Measurements from ENCODE around the gene PWWP2A.
"Not testable (repeated sequence)": the region's sequence is repeated elsewhere in the genome, so short reads cannot be mapped to it uniquely, and the experiment has no call there.

Gene PWWP2A

DNA sequence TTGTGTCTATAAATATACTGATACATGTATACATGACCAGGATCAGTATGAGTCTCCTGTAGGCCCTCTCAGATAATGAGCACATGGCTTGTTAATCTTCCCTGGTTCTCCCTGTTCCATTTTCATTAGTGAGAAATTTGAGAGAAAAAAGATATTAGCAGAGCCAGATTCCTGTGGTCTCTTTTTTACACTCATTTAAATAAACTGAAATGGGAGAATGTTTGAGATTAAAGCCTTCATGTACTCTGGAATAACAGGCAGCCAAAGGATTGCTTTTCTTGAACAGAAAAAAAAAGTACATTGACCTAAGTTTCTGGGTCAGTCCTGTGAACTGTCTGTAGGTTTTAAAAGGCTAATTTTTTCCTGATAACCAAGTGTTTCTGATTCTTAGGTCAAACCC lies 44.2 kb downstream of the PWWP2A start:
- ATAC-seq, result no peak

DNA sequence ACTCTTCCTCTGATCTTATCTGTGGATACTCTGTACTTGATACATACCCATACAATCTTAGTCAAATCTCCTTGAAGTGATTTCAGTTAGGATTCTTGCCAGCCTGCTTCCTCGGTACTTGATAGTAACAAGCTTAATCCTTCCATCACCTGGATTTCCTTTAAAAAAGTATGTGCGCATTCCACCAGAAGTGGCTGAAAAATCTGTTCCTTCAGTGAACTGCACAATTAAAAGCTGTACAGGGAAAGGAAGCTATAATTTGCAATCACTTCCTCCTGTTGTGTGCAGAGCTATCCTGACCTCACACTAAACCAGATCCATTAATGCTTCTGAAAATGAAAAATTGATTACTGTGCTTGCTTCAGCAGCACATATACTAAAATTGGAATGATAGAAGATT lies 47.3 kb downstream of the PWWP2A start:
- no peak for ATAC-seq

DNA sequence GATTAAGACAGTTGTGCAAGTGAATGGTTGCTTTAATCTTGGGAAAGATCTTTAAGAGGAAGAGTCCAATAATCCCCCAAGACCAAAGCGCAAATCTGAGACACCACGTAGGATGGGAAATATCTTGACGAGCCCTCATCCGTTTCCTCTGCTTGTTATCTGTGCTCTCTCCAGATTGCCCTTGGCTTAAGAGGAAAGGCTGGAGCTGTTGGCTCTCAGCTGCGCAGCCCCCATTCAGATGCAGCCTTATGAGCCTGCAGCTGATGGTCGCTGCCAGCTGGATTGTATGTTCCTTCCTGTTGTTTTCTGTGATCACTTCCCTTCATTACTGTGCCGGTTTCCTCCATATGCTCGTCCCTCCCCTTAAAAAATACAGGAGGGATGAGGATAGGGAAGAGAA lies 47.7 kb downstream of the PWWP2A start:
- ATAC-seq, result no peak

DNA sequence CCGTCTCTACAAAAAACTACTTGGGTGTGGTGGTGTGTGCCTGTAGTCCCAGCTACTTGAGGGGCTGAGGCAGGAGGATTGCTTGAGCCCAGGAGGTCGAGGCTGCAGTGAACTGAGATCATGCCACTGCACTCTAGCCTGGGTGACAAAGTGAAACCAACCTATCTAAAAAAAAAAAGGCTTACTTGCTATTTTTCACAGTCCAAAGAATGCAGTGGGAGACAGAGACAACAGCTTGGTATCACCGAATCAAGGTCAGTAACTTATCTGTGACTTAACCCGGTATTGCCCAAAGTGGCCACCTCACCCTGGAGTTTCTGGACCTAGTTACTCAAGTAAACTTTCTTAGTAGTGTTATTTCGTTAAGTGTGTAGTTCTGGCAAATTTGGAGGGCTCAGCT lies 50.1 kb downstream of the PWWP2A start:
- ATAC-seq, result not testable (repeated sequence)

DNA sequence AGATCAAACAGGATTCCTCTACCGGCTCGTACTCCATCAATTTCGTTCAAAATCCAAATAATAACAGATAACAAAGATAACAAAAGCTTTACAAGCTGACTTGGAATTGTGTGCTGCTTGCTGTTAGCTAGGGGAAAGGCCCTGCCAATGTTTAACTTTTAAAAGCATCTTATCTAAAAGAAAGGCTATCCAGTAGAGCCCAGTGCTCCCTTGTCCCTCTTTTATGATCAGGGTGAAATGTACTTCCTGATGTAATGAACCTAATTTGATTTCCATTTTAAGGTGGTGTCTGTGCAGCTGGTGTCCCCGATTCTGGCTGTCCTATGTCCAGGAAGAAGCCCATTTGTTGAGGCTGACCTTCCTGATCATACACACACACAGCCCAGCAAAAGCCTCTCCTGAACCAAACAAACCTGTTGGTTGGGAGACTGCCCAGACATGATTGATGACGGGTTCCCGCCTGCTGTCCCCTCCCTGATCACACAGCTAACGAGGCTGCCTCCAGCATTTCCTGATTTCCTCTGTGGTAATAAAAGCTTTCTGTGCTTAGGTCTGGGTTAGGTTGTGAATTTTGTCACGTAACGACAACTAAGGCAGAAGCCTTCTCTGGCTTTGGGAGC lies 54.1 kb downstream of the PWWP2A start:
- ATAC-seq, result no peak

DNA sequence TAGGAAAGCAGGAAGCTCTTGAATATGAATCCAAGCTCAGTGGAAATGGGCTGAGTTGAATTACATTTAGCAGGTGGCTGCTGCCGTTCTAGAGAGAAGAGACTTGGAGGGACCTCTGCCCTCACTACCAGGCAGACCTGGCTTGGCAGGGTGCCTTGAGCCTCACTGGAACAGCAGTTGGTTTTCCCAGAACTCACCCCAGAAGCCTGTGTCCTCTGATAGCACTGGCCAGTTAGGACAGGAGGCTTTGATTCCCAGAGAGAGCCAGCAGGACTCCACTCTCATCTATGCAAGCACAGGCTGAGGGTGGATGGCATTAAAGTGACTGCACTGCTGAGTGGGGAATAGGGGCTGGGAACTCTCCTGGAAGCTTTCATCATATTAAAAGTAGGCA lies 54.8 kb downstream of the PWWP2A start:
- ATAC-seq, result no peak

DNA sequence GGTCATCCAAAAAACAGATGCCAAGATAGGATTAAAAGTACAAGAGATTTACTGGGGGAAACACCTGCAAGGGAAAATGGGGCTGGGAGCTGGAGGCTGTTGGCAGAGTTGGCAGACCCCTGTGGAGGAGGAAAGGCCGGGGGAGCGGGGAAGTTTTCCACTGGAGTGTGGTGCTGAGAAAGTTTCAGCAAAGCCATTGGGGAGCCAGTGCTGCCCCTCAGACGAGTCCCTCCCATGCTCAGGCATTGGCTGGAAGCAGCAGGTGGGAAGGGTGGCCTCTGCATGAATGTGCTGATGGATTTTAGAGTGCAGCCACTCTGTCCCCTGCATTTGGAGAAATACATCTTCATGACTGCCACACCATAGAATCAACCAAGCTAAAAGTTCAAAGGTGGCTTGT lies 57.5 kb downstream of the PWWP2A start:
- ATAC-seq, result no peak

DNA sequence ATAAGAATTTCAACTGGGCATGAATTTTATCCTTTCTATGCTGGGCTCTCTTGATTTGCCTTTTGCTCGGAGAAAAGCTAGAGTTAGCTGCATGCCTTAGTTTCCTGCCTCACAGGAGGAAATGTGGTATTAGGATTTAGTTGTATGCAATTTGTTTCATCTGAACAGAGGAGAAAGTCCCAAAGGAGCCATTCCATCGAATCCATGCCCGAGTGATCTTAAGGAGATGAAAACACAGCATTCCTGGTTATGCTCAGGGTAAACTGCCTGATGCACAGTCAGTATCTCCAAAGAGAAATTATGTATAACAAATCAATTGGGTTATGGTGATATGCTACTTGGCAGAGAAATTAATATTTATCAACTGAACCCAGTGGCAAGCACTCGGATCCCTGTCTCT lies 59.2 kb downstream of the PWWP2A start:
- ATAC-seq, result no peak

DNA sequence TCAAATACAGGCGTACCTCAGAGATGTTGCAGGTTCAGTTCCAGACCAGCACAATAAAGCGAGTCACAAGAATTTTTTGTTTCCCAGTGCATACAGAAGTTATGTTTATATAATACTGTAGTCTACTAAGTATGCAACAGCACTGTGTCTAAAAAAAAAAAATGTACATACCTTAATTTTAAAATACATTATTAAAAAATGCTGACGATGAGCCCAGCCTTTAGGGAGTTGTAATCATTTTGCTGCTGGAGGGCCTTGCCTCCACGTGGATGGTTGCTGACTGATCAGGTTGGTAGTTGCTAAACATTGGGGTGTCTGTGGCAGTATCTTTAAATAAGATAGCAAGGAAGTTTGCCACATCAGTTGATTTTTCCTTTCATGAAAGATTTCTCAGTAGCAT lies 62.0 kb downstream of the PWWP2A start:
- ATAC-seq, result no peak

DNA sequence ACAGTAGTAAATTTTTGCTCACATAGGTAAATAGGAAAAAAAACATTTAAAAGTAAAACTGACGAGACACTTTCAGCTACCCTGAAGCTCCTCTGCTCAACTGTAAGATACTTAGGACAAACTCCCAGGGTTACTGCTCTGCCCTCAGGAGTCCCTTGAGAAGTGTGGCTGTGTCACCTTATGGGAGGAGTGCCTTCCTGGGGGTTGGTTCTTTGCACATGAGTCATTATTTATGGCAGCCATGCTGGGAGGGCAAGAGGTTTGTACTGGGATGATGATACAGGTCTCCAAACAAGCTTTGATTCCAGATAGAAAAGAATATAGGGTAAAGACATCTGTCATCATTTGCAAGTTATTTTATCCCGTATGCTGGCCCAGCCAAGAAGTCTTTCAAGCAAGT lies 64.4 kb downstream of the PWWP2A start:
- ATAC-seq, result no peak

DNA sequence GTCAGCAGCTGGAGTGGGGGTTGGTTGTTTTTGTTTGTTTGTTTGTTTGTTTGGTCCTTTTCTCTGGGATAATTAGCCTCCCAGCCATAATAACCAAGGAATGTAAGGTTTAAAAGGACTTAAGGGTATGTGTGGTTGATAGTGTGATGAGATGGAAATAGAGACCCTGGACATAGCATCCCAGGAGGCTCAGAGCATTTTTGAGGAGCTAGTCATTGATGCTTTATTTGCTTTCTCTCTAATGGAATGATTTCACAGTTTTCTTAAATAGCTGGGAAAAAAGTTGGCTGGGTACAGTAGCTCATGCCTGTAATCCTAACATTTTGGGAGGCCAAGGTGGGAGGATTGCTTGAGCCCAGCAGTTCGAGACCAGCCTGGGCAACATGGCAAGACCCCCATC lies 65.2 kb downstream of the PWWP2A start:
- no peak for ATAC-seq

DNA sequence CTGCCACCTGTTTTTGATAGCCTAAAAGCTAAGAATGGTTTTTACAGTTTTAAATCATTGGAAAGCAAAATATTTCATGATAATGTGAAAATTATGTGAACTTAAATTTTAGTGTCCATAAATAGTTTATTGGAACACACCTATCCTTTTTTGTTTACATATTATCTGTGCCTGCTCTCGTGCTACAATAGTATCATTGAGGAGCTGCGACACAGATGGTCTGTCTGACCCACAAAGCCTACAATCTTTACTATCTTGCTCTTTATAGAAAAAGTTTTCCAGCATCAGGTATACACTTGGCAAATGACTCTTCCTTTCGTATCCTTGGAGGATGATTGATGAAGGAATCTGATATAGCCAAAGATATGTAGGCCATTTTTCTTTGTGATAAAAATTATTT lies 70.2 kb downstream of the PWWP2A start:
- no peak for ATAC-seq

DNA sequence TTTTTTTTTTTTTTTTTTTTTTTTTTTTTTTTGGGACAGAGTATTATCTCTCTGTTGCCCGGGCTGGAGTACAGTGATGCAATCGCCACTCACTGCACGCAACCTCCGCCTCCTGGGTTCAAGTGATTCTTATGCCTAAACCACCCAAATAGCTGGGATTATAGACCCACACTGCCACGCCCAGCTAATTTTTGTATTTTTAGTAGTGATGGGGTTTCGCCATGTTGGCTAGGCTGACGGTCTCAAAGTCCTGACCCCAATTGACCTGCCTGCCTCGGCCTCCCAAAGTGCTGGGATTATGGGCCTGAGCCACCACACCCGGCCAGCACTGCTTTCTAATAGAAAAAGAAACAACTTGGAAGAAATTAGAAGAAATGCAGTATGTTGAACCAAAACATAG lies 71.1 kb downstream of the PWWP2A start:
- ATAC-seq, result no peak

DNA sequence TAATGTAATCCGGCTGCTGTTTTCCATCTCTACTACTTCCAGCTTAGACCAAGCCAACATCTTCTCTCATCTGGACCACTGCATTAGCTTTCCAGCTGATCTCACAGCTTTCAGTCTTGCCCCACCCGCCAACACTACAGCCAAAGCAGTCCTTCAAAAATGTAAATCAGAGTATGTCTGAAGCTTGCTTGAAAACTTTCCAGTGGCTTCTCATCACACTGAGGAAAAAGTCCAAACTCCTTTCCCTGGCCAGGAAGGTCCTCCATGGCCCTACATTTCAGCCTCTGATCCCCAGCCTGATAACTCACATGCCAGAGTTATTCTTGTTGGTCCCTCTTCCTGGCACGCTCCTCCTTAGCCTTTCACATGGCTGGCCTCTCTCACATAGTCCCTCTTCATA lies 71.8 kb downstream of the PWWP2A start:
- no peak for ATAC-seq

DNA sequence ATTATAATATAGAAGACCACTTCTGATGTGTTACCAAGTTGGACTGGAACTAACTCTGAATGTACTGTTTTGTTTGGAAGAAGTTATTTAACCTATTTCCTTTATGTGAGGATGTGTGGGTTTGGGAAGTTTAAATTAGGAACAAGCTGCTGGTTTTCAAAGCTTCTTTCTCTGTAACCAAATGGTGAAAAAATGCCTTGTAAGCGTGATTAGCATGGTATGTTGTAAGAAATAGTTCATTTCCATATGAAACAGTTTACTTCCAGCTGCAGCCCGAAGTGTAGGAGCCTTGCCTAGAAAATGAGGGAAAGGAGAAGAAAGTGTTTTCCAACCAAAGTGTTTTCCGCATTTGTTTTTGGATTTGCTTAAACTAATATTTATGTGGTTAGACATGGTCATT lies 74.3 kb downstream of the PWWP2A start:
- ATAC-seq, result no peak

DNA sequence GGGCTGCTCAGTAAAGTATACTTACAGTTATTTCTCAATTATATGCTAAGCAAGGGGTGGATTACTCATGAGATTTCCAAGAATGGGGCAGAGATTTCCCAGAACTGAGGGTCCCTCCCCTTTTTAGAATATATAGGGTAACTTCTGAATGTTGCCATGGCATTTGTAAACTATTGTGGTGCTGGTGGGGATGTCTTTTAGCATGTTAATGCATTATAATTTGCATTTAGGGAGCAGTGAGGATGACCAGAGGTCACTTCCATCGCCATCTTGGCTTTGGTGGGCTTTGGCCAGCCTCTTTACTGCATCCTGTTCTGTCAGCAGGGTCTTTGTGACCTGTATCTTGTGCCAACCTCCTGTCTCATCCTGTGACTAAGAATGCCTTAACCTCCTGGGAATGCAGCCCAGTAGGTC lies 74.9 kb downstream of the PWWP2A start:
- ATAC-seq, result peak in 1 of 2 donors; percentile 13

DNA sequence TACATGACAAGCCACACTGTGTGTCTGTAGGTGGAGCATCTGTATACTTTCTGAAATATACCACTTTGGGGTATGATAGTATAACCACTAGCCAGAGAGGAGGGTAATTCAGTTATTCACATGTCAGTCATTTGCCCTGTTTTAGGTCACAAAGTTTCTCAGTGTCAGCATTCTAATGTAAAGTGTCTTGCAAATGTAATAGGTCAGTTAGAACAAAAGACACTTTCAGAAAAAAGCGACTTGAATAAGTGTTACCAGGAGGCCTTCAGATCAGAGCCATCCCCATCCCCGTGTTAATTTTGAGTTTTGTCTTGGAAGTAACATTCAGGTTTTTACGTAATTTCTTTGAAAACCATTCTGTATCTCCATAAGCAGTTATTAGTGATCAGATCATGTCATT lies 76.6 kb downstream of the PWWP2A start:
- no peak for ATAC-seq
